CD1c-positive myeloid dendritic cell (primary cell): ENCODE results near the gene NEU2.
A peak's percentile ranks its signal among the peaks of the same experiment; 100 is the strongest.
"Not testable (repeated sequence)": the region's sequence is repeated elsewhere in the genome, so short reads cannot be mapped to it uniquely, and the experiment has no call there.

ENCODE experiments used
- DNase-seq: peaks from one replicate; pipeline ENCODE4 v3.0.0-alpha.2; 2016; ENCODE audit errors: extremely low spot score

The NEU2 gene

GRCh38 chr2:233034091-233034882 is 1.8 kb downstream of the NEU2 start:
- no peak for DNase-seq

- no peak for DNase-seq
These were observed 3.1 kb downstream of the NEU2 start for GRCh38 chr2:233035426-233036161.

DNA sequence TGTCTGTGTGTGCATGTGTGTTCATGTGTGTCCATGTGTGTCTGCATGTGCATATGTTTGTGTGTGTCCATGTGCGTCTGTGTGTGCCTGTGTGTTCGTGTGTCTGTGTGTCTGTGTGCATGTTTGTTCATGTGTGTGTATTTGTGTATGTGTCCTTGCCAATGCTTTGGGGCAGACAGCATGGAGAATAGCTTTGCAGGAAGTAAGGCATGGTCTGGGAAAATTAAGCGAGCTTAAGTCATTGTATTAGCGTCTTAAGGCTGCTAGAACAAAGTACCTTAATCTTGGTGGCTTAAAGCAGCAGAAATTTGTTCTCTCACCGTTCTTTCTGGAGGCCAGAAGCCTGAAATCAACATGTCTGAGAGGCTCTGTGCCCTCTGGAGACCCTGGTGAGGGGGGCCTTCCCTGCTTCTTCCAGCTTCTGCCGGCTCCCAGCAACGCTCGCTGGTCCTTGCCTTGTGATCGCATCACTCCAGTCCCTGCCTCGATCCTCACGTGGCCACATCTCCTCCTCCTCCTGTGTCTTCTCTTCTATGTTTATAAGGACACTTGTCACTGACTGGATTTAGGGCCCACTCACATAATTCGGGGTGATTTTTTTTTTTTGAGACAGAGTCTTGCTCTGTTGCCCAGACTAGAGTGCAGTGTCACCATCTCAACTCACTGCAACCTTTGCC is 3.8 kb downstream of the NEU2 start:
- DNase-seq: no peak

DNA sequence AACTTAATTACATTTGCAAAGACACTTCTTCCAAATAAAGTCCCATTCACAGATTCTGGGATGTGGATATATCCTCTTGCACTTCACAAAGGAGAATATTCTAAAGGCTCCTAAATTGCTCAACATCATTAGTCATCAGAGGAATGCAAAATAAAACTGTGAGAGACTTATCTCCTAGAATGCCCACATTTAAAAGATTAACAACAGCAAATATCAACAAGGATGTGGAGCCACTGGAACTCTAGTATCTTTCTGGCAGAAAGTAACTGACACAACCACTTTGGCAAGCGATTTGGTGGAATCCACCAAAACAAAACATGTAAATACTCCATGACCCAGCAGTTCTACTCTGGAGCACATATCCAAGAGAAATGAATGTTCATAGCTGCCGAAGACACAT is 4.6 kb downstream of the NEU2 start:
- no peak for DNase-seq

DNA sequence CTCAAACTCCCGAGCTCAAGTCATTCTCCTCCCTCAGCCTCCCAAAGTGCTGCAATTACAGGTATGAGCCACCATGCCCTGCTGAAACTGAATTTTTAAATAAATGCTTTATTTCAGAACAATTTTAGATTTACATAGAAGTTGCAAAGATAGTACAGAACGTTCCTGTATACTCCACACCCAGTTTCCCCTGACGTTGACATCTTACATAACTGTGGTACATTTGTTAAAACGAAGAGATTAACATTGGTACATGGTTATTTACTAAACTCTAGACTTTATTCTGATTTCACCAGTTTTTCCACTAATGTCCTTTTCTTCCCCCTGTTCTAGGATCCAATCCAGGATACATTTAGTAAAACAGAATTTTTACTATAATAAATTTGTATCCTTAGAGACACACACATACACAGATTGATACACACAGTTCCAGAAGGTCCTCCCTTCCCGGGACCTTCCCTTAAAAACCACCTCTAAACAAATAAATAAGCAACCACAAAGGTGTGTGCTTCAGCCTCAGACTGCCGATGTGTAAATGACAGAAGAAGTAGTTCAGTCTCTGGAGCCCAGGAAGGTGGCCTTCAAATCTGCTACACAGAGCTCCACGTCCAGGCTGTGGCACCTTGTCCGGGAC is 6.9 kb downstream of the NEU2 start:
- DNase-seq: no peak

DNA sequence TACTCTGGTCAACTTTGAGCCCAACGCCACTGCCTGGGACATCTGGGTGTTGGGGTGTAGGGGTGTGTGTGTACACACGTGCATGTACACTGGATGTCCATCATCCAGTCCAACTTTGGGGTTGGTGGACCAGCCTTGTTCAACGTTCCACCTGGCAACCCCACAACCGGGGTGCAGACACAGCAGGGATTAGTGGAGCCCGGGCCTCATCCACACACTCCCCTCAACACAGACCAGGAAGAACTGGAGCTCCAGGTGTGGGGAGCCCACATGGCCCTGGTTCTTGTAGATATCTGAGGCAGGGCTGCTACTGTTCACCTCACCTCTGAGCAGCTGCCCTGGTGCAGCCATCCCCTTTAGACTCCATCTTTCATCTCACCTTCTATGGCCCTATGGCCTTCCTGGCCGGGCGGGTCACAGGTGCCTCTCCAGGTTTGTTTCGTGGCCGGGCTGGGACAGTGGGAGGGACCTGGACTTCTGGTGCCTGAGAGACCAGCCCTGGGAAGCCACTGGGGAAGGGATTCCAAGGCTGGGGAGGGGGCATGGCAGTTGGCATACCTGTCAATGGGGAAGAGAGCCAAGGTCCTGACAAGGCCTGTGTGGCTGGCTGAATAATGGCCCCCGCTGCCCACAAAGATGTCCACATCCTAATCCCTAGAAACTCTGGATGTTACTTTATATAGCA is 7.5 kb downstream of the NEU2 start:
- no peak for DNase-seq

DNA sequence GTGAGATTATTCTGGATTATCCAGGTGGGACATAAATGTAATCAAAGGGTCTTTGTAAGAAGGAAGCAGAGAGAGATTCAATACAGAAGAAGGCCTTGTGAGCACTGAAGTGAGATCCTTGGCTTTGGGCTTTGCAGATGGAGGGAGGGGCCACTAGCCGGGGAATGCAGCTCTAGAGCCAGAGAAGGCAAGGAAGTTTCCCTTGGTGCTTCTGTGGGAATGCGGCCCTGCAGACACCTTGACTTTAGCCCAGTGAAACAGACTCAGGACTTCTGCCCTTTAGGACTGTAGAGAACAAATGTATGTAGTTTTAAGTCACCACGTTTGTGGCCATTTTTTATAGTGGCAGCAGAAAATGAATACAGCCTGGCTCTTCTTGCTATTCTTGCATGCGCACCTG is 8.1 kb downstream of the NEU2 start:
- DNase-seq: no peak

DNA sequence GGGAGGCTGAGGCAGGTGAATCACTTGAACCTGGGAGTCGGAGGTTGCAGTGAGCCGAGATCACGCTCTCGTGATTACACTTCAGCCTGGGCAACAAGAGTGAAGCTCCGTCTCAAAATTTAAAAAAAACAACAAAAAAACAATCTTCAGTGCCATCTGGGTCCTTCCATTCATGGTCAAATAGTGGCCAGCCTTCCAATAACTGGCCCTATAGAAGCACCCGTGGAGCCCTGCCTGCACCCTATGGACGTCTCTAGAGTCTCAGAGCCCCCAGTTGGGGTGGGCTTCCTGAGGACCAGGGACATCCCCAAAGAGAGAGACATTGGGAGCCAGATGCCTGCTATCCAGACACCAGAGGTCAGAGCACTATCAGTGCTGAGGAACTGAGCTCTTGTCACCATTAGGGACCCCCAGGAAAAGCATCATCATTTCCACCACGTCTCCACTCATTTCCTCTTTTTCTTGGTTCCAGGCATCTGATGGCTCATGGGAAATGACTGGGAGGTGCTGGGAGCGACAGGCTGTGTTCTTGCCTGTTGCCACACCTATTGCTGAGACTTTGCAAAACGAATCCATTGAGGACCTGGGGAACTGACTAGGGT is 9.4 kb downstream of the NEU2 start:
- DNase-seq: no peak

- DNase-seq: no peak
These were observed 10.1 kb downstream of the NEU2 start for GRCh38 chr2:233042549-233042948.

GRCh38 chr2:233044974-233045605 is 12.6 kb downstream of the NEU2 start:
- no peak for DNase-seq

GRCh38 chr2:233047206-233047605 is 14.7 kb downstream of the NEU2 start:
- DNase-seq: no peak

DNA sequence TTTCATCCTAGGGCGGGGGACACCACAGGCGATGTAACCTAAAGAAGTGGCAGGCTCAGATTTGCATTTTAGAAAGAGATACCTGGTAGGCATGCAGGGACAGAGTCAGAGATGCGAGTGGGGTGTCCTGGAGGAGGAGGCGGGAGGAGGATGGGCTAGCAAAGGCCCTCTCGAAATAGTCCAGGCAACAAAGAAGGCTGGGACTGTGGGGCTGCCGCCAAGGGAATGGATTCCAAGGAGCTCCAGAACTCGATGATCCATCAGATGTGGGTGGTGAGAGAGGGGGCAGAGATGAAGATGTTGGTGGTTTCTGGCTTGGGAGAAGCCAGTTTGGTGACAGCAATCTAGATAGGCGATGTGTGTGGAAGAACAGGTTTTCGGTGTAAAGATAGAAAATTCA is 15.2 kb downstream of the NEU2 start:
- DNase-seq: no peak

GRCh38 chr2:233048569-233049193 is 16.2 kb downstream of the NEU2 start:
- no peak for DNase-seq

GRCh38 chr2:233049194-233049761 is 16.8 kb downstream of the NEU2 start:
- DNase-seq: no peak

DNA sequence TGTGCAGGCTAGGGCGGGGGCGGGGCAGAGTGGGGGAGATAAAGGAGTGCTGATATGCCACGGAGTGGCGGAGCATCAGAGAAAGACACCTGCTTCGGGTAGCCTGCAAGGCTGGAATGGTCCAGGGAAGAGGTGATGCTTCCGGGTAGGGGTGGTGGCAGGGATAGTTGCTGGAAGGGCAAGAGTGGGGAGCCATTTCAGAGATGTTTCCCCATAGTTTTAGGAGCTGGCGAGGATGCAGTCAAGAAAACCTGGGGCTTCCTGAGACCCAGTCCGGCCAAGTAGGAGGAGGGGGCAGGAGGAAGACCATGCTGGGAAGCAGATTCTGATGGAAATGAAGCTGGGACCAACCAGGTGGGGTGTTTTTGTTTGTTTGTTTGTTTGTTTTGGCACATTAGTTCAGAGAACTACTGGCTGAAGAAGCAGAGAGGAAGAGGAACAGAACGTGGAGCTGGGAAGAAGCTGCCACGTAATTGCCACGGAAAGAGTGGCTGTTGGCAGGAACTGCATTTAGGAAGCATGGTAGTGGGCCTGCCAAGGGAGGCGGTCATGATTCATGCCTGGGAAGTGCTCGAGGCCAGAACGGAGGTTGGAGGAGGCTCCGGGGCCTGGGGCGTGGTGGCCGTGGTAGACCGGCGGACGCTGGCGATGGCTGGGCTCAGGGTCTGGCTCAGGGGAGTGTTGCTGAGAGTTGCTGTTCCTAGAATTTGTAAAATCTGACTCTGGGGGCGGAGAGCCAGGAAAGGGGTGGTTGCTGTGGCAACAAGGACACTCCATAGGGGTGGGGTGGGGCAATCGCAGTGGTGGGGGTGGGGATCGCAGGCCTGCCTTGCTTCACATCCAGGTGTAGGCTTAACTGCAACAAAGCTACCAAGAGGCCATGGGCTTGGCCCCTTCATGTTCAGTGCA is 19.0 kb downstream of the NEU2 start:
- DNase-seq: peak; percentile 56

DNA sequence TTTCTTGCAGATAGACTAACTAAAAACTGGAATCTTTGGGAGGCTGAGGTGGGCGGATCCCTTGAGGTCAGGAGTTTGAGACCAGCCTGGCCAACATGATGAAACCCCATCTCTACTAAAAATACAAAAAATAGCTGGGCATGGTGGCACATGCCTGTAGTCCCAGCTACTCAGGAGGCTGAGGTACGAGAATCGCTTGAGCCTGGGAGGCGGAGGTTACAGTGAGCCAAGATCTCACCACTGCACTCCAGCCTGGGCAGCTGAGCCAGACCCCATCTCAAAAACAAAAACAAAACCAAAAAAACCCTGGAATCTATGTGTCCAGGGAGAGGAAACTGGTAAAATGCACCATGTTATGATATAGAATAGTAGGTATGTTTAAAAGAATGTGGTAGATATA is 20.0 kb downstream of the NEU2 start:
- not testable (repeated sequence) for DNase-seq

- peak; percentile 70 for DNase-seq
These were observed 21.7 kb downstream of the NEU2 start for GRCh38 chr2:233053928-233054784.

DNA sequence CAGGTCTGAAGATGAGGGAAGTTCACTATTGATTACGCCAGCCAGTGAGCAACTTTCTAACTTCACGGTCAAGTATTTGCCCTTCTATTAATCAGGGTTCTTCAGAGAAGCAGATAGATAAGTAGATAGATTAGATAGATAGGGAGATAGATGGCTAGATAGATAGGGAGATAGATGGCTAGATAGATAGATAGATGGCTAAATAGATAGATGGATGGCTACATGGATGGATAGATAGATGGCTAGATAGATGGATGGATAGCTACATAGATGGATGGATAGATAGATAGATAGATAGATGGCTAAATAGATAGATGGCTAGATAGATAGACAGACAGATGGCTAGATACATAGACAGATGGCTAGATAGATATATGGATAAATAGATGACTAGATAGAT is 22.9 kb downstream of the NEU2 start:
- no peak for DNase-seq
